HepG2 (cell line): ENCODE results near the gene ULK4. TPM values are rescaled to one million over a fixed set of nuclear protein-coding genes. Genes with fewer than 3 reads are reported as not detected.

Experiments used
- ATAC-seq: fragments of 200-7000 bp; cut with Tn5 transposase; 3 replicates; pipeline ENCODE4 v1.9.1; 2020; ENCODE audit warnings: mild to moderate bottlenecking, moderate library complexity
- BruUV-seq: library from RNA; stranded (reverse); fragments of 400-500 nt; replicated peaks from 2 replicates; lab custom pipeline; 2021; lab: Mats Ljungman, UMichigan
- CTCF ChIA-PET: fragments of 300-600 bp; formaldehyde crosslinking; extraction: SDS; loops from one replicate; lab custom pipeline; 2021; ENCODE audit warnings: low total read pairs, inconsistent platforms, low intra/inter-chr PET ratio; lab: Yijun Ruan, JAX
- POLR2A ChIA-PET: fragments of 350-600 bp; sonication (Branson Sonifier 250); formaldehyde crosslinking; loops from one replicate; lab custom pipeline; 2020; ENCODE audit warnings: antibody characterized with exemption, inconsistent platforms; lab: Yijun Ruan, JAX
- DNase-seq: peaks from one replicate; pipeline ENCODE4 v3.0.0-alpha.2; 2015; ENCODE audit warnings: low spot score
- FAIRE-seq: peaks from 3 replicates; lab custom pipeline; 2011; peaks lifted over from hg19 to GRCh38; lab: Jason Lieb, UNC
- H2AFZ ChIP-seq: one replicate; pipeline ENCODE4 v1.6.1; 2011; ENCODE audit warnings: low read length, inconsistent platforms
- H3K27ac ChIP-seq: fragments of 300-600 bp; 3 replicates; pipeline ENCODE4 v1.8.0; 2011; ENCODE audit warnings: mixed run types, mild to moderate bottlenecking, mixed read lengths, low read length, inconsistent platforms; ENCODE audit not compliant: insufficient read depth; ENCODE audit errors: extremely low read length
- H3K27me3 ChIP-seq, 2 experiments: fragments of 200-600 bp in 1 of 2; 2 replicates in 1 of 2; 3 replicates in 1 of 2; pipeline versions ENCODE4 v1.6.0 to v1.8.0; 2011; ENCODE audit warnings: low read length in 2 of 2, mild to moderate bottlenecking in 2 of 2, moderate library complexity in 2 of 2, inconsistent platforms in 1 of 2; ENCODE audit not compliant: insufficient read depth in 2 of 2, control insufficient read depth in 1 of 2
- H3K36me3 ChIP-seq, 2 experiments: fragments of 200-600 bp in 1 of 2; replicated peaks in 1 of 2; 2 replicates in 1 of 2; 3 replicates in 1 of 2; pipeline versions ENCODE4 v1.5.1 to v1.8.0; 2011; ENCODE audit warnings: low read length in 2 of 2, inconsistent platforms in 1 of 2; ENCODE audit not compliant: insufficient read depth in 2 of 2, control insufficient read depth in 1 of 2
- H3K4me1 ChIP-seq: 2 replicates; pipeline ENCODE4 v1.5.1; 2012; ENCODE audit warnings: low read length, inconsistent platforms; ENCODE audit not compliant: insufficient read depth
- H3K4me2 ChIP-seq: 2 replicates; pipeline ENCODE4 v1.6.0; 2011; ENCODE audit warnings: low read depth, low read length, inconsistent platforms
- H3K4me3 ChIP-seq, 3 experiments: fragments of 200-600 bp in 1 of 3; sonication (generic), shearing (Covaris generic) in 1 of 3; replicated peaks in 1 of 3; 2 replicates each; pipeline ENCODE4 v1.5.1; 2011 to 2016; ENCODE audit warnings: low read length in 3 of 3, inconsistent platforms in 2 of 3, low read depth in 2 of 3, mild to moderate bottlenecking in 2 of 3, control low read depth in 1 of 3, mixed read lengths in 1 of 3; ENCODE audit not compliant: insufficient read depth in 1 of 3
- H3K79me2 ChIP-seq: one replicate; pipeline ENCODE4 v1.6.1; 2011; ENCODE audit warnings: low read length, inconsistent platforms; ENCODE audit not compliant: insufficient read depth
- H3K9ac ChIP-seq: 2 replicates; pipeline ENCODE4 v1.6.0; 2011; ENCODE audit warnings: mild to moderate bottlenecking, low read depth, low read length, inconsistent platforms; ENCODE audit not compliant: insufficient read depth
- H3K9me3 ChIP-seq: 2 replicates; pipeline ENCODE4 v1.5.1; 2012; ENCODE audit warnings: mild to moderate bottlenecking, low read length
- H4K20me1 ChIP-seq: 2 replicates; pipeline ENCODE4 v1.6.0; 2011; ENCODE audit warnings: inconsistent platforms, mild to moderate bottlenecking, low read length, moderate library complexity; ENCODE audit not compliant: insufficient read depth
- BCL6 ChIP-seq: IDR thresholded peaks from 2 replicates; pipeline ENCODE4 v1.6.1; 2016; ENCODE audit warnings: missing genetic modification reagents, missing compliant biosample characterization
- CBX1 ChIP-seq: IDR thresholded peaks from one replicate; pipeline ENCODE4 v1.6.1; 2016; ENCODE audit warnings: antibody characterized with exemption, low read depth
- FOXK1 ChIP-seq: sonication (generic); formaldehyde crosslinking; IDR thresholded peaks from 2 replicates; pipeline ENCODE4 v1.4.0; 2020; ENCODE audit warnings: low read depth, missing genetic modification reagents, borderline replicate concordance
- ISL2 ChIP-seq: sonication (generic); formaldehyde crosslinking; IDR thresholded peaks from 2 replicates; pipeline ENCODE4 v1.5.0; 2020; ENCODE audit warnings: missing genetic modification reagents
- KAT8 ChIP-seq: IDR thresholded peaks from 2 replicates; pipeline ENCODE4 v1.6.1; 2016; ENCODE audit warnings: missing genetic modification reagents, missing compliant biosample characterization
- KLF12 ChIP-seq: sonication (generic); formaldehyde crosslinking; IDR thresholded peaks from 2 replicates; pipeline ENCODE4 v1.4.0; 2020; ENCODE audit warnings: missing genetic modification reagents, borderline replicate concordance
- POGZ ChIP-seq: sonication (generic); formaldehyde crosslinking; IDR thresholded peaks from 2 replicates; pipeline ENCODE4 v1.4.0; 2020; ENCODE audit warnings: mild to moderate bottlenecking, missing genetic modification reagents
- TEAD3 ChIP-seq: optimal IDR thresholded peaks from 2 replicates; pipeline ENCODE3; 2016; ENCODE audit warnings: borderline replicate concordance
- ZMYM4 ChIP-seq: sonication (generic); formaldehyde crosslinking; IDR thresholded peaks from 2 replicates; pipeline ENCODE4 v1.8.1; 2023; ENCODE audit warnings: mild to moderate bottlenecking, missing genetic modification reagents
- ZNF326 ChIP-seq: sonication (generic); formaldehyde crosslinking; IDR thresholded peaks from 2 replicates; pipeline ENCODE4 v1.4.0; 2020; ENCODE audit warnings: missing genetic modification reagents, borderline replicate concordance
- ZSCAN9 ChIP-seq: IDR thresholded peaks from 2 replicates; pipeline ENCODE4 v1.6.1; 2016; ENCODE audit warnings: borderline replicate concordance
- WGBS: methylation state at CpG from one replicate; pipeline ENCODE4 v1.1.6; 2017; ENCODE audit warnings: low lambda C conversion rate; 5-methylcytosine and 5-hydroxymethylcytosine counted together
- in situ Hi-C: cut with HindIII; loops from 2 replicates; pipeline ENCODE4 v1.10.0; 2017; ENCODE audit warnings: low pct_unique_long_range_greater_than_20kb; ENCODE audit not compliant: extremely low pct_ligation_motif_present
- intact Hi-C: fragments of 100-400 bp; cut with micrococcal nuclease; formaldehyde crosslinking; loops from one replicate; pipeline ENCODE4 v1.10.0; 2022; ENCODE audit not compliant: unreplicated experiment
- polyA plus RNA-seq, 8 experiments: library from polyadenylated mRNA; depleted of rRNA in 3 of 8; stranded (reverse) in 7 of 8; unstranded in 1 of 8; fragments of >200 nt; fragmentation: Illumina TruSeq in 4 of 8; extraction: Trizol in 4 of 8; gene quantifications; 2 replicates each; pipeline versions ENCODE4 v1.2.1 to v1.2.3, GENCODE V29; 2011 to 2016; ENCODE audit warnings: low read depth in 4 of 8, missing spikeins in 1 of 8, mixed read lengths in 1 of 8; ENCODE audit not compliant: insufficient read depth in 1 of 8
- total RNA-seq, 5 experiments: library from RNA; depleted of rRNA; stranded (reverse); fragments of >200 nt; fragmentation: Illumina TruSeq; extraction: Trizol; gene quantifications; 2 replicates each; pipeline ENCODE4 v1.2.3, GENCODE V29; 2016; ENCODE audit warnings: low read depth in 1 of 5
- TF ChIP-seq, protein P1 (sequence below): sonication (generic); formaldehyde crosslinking; IDR thresholded peaks from 2 replicates; pipeline ENCODE4 v1.5.1; 2020; ENCODE audit warnings: missing genetic modification reagents, mild to moderate bottlenecking, borderline replicate concordance
- TF ChIP-seq, protein P2 (sequence below): IDR thresholded peaks from 2 replicates; pipeline ENCODE4 v1.6.1; 2012; ENCODE audit warnings: low read length, improper control_type of control experiment
- TF ChIP-seq, protein P3 (sequence below): sonication (generic); formaldehyde crosslinking; IDR thresholded peaks from 2 replicates; pipeline ENCODE4 v1.4.0; 2020; ENCODE audit warnings: missing genetic modification reagents, low read depth, mild to moderate bottlenecking, borderline replicate concordance

Gene ULK4
- total and polyA plus RNA-seq, 2 of the 13 experiments (the other 11 are each of a cell fraction or from before 2014, with no cell fraction given), result 6.7 to 11.8 TPM

DNA sequence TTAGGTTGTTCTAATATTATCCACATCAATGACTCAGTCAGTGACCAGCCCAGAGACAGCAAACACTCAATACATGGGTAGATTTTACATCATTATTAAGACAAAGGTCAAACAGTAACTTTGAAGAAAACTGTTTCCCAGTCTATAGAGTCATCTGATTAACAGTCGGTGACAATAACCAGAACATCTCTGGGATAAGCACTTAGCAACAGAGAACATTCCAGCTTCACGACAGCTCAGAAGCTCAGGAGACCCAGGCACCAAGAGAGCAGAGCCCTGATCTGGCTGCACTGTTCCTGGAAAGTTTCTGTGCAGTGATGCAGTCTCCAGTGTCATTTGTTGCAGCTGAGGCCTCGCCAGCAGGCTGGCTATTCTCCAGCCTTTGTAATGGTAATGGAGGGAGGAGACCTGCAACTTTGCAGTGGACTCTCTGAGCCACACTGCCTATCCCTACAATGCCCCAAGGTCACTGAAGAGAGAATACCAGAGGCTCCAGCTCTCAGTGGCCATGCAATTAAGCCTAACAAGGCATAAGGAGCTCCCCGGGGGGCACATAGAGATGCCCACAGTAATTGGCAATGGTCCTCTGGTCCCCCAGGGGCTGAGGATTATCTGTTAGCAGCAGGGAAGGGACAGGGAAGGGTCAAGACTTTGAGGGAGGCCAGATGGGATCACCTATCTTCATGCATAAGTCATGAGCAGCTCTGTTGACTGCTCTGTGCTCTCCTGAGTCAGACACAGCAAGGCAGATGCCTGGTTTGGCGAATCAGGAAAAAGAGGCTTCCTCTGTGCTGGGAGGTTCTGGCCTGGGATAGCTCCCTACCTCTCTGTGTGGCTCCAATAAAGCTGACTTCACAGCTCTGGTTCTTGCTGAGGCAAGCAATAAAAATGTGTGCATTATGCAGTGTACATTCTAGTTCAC is 599.0 kb downstream of the ULK4 start:
- FAIRE-seq, result no peak
- ATAC-seq, result peak; percentile 65
- H3K4me1 ChIP-seq, result peaks cover 44% of the 10 kb centered on the region
- H3K27me3 ChIP-seq, result no peaks in the 10 kb centered on the region; a peak in 1 of 5 replicates
- H3K79me2 ChIP-seq, result no peaks in the 10 kb centered on the region
- no peaks in the 10 kb centered on the region for H4K20me1 ChIP-seq
- intact Hi-C loops, result no loop called here
- H2AFZ ChIP-seq, result no peak overlapping the region
- DNase-seq, result peak; percentile 18
- no peaks in the 10 kb centered on the region for H3K36me3 ChIP-seq
- no TSS peak for BruUV-seq
- H3K4me2 ChIP-seq, result peak overlapping the region; percentile 31
- no peak overlapping the region for H3K4me3 ChIP-seq
- no peaks in the 10 kb centered on the region for H3K9me3 ChIP-seq
- no peak overlapping the region for H3K27ac ChIP-seq
- in situ Hi-C loops, result no loop called here
- CTCF ChIA-PET, result no interaction called here
- POLR2A ChIA-PET, result interaction anchor here (1.3 kb wide), 1 partner anchor 164 kb away, joined by 5 read pairs; the partner anchor contains the start of gene CTNNB1
- 57% methylated on average over 4 of the region's 5 CpGs for WGBS
- no peak overlapping the region for H3K9ac ChIP-seq
- TF ChIP-seq ISL2 (CRISPR knock-in tag) (no peak), ZNF326 (CRISPR knock-in tag) (no peak), CBX1 (no peak), ZMYM4 (CRISPR knock-in tag) (0 out of 2 replicates have a peak, but pooled peaks have one; percentile 39), ZSCAN9 (CRISPR knock-in tag) (no peak), POGZ (CRISPR knock-in tag) (no peak), KAT8 (no peak), BCL6 (CRISPR knock-in tag) (peak; percentile 89), KLF12 (CRISPR knock-in tag) (no peak), TEAD3 (CRISPR knock-in tag) (peak; percentile 27), FOXK1 (CRISPR knock-in tag) (no peak)
- TF ChIP-seq, protein P1, sequence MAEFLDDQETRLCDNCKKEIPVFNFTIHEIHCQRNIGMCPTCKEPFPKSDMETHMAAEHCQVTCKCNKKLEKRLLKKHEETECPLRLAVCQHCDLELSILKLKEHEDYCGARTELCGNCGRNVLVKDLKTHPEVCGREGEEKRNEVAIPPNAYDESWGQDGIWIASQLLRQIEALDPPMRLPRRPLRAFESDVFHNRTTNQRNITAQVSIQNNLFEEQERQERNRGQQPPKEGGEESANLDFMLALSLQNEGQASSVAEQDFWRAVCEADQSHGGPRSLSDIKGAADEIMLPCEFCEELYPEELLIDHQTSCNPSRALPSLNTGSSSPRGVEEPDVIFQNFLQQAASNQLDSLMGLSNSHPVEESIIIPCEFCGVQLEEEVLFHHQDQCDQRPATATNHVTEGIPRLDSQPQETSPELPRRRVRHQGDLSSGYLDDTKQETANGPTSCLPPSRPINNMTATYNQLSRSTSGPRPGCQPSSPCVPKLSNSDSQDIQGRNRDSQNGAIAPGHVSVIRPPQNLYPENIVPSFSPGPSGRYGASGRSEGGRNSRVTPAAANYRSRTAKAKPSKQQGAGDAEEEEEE, result no peak
- TF ChIP-seq, protein P2, sequence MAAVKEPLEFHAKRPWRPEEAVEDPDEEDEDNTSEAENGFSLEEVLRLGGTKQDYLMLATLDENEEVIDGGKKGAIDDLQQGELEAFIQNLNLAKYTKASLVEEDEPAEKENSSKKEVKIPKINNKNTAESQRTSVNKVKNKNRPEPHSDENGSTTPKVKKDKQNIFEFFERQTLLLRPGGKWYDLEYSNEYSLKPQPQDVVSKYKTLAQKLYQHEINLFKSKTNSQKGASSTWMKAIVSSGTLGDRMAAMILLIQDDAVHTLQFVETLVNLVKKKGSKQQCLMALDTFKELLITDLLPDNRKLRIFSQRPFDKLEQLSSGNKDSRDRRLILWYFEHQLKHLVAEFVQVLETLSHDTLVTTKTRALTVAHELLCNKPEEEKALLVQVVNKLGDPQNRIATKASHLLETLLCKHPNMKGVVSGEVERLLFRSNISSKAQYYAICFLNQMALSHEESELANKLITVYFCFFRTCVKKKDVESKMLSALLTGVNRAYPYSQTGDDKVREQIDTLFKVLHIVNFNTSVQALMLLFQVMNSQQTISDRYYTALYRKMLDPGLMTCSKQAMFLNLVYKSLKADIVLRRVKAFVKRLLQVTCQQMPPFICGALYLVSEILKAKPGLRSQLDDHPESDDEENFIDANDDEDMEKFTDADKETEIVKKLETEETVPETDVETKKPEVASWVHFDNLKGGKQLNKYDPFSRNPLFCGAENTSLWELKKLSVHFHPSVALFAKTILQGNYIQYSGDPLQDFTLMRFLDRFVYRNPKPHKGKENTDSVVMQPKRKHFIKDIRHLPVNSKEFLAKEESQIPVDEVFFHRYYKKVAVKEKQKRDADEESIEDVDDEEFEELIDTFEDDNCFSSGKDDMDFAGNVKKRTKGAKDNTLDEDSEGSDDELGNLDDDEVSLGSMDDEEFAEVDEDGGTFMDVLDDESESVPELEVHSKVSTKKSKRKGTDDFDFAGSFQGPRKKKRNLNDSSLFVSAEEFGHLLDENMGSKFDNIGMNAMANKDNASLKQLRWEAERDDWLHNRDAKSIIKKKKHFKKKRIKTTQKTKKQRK, result no peak
- TF ChIP-seq, protein P3, sequence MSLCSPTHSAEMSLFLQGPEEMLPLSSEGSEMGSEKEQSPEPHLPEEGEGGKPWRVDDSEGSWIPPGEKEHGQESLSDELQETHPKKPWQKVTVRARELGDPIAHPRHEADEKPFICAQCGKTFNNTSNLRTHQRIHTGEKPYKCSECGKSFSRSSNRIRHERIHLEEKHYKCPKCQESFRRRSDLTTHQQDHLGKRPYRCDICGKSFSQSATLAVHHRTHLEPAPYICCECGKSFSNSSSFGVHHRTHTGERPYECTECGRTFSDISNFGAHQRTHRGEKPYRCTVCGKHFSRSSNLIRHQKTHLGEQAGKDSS (CRISPR knock-in tag), result no peak
